VCaP (cell line): Measurements from ENCODE around the gene CTBP2.

Experiments used
- H3K27ac ChIP-seq: fragments of 450-650 bp; 2 replicates; pipeline ENCODE4 v1.5.1; 2017
- TF ChIP-seq, protein P1 (sequence below): fragments of 450-650 bp; conservative IDR thresholded peaks from 2 replicates; pipeline ENCODE4 v1.5.1; 2017; ENCODE audit warnings: mild to moderate bottlenecking, moderate library complexity

Gene CTBP2

GRCh38 chr10:125066764-125067450 lies 93.5 kb downstream of the CTBP2 start:
- TF ChIP-seq, protein P1, sequence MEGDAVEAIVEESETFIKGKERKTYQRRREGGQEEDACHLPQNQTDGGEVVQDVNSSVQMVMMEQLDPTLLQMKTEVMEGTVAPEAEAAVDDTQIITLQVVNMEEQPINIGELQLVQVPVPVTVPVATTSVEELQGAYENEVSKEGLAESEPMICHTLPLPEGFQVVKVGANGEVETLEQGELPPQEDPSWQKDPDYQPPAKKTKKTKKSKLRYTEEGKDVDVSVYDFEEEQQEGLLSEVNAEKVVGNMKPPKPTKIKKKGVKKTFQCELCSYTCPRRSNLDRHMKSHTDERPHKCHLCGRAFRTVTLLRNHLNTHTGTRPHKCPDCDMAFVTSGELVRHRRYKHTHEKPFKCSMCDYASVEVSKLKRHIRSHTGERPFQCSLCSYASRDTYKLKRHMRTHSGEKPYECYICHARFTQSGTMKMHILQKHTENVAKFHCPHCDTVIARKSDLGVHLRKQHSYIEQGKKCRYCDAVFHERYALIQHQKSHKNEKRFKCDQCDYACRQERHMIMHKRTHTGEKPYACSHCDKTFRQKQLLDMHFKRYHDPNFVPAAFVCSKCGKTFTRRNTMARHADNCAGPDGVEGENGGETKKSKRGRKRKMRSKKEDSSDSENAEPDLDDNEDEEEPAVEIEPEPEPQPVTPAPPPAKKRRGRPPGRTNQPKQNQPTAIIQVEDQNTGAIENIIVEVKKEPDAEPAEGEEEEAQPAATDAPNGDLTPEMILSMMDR, result no peak
- peak overlapping the region; percentile 86 for H3K27ac ChIP-seq

- H3K27ac ChIP-seq, result peak overlapping the region; percentile 86
- TF ChIP-seq, protein P1, result no peak
Observed at GRCh38 chr10:125064681-125065492, 95.5 kb downstream of the CTBP2 start.

GRCh38 chr10:125063256-125063925 lies 97.0 kb downstream of the CTBP2 start:
- peak overlapping the region; percentile 86 for H3K27ac ChIP-seq

GRCh38 chr10:125062914-125063230 lies 97.5 kb downstream of the CTBP2 start:
- TF ChIP-seq, protein P1, result no peak

More at GRCh38 chr10:125063256-125063925, 97.0 kb downstream of the CTBP2 start:
- TF ChIP-seq, protein P1, result no peak

GRCh38 chr10:125062227-125062913 lies 98.0 kb downstream of the CTBP2 start:
- TF ChIP-seq, protein P1, result no peak
- H3K27ac ChIP-seq, result peak overlapping the region; percentile 86

More at GRCh38 chr10:125062914-125063230, 97.5 kb downstream of the CTBP2 start:
- peak overlapping the region; percentile 86 for H3K27ac ChIP-seq

- peak overlapping the region; percentile 86 for H3K27ac ChIP-seq
- TF ChIP-seq, protein P1, result no peak
Observed at GRCh38 chr10:125061557-125062226, 98.7 kb downstream of the CTBP2 start.
